GM18873 (cell line): ENCODE measurements around the gene FILIP1L.
A peak's percentile ranks its signal among the peaks of the same experiment; 100 is the strongest.

Source experiments
- ATAC-seq: cut with Tn5 transposase; IDR thresholded peaks from one replicate; pipeline ENCODE4 v1.9.1; 2021; ENCODE audit warnings: mild to moderate bottlenecking, moderate library complexity, moderate number of reproducible peaks; ENCODE audit not compliant: unreplicated experiment, low FRiP score

Gene FILIP1L

GRCh38 chr3:100127792-100128191, 13.5 kb upstream of the FILIP1L start:
- no peak for ATAC-seq

- no peak for ATAC-seq
Observed at GRCh38 chr3:100125161-100125938, 11.0 kb upstream of the FILIP1L start.

GRCh38 chr3:100124201-100124761, 10.0 kb upstream of the FILIP1L start:
- no peak for ATAC-seq

GRCh38 chr3:100123112-100123511, 8.8 kb upstream of the FILIP1L start:
- no peak for ATAC-seq

- no peak for ATAC-seq
Observed at GRCh38 chr3:100122321-100122720, 8.0 kb upstream of the FILIP1L start.

- ATAC-seq, result no peak
Observed at GRCh38 chr3:100120693-100121092, 6.4 kb upstream of the FILIP1L start.

- no peak for ATAC-seq
Observed at GRCh38 chr3:100120012-100120411, 5.7 kb upstream of the FILIP1L start.

- ATAC-seq, result no peak
Observed at GRCh38 chr3:100117093-100117492, 2.8 kb upstream of the FILIP1L start.

- no peak for ATAC-seq
Observed at GRCh38 chr3:100113723-100114412, 433 bp downstream of the FILIP1L start.

- ATAC-seq, result no peak
Observed at GRCh38 chr3:100111728-100112127, 2.6 kb downstream of the FILIP1L start.

GRCh38 chr3:100110162-100110561, 4.1 kb downstream of the FILIP1L start:
- no peak for ATAC-seq

- no peak for ATAC-seq
Observed at GRCh38 chr3:100108464-100109079, 5.7 kb downstream of the FILIP1L start.

- ATAC-seq, result no peak
Observed at GRCh38 chr3:100107221-100107814, 7.0 kb downstream of the FILIP1L start.

GRCh38 chr3:100106531-100107141, 7.7 kb downstream of the FILIP1L start:
- no peak for ATAC-seq

- ATAC-seq, result no peak
Observed at GRCh38 chr3:100106094-100106493, 8.2 kb downstream of the FILIP1L start.

- peak; percentile 36 for ATAC-seq
Observed at GRCh38 chr3:100105501-100105900, 8.8 kb downstream of the FILIP1L start.

- no peak for ATAC-seq
Observed at GRCh38 chr3:100104817-100105413, 9.4 kb downstream of the FILIP1L start.

GRCh38 chr3:100104442-100104798, 9.9 kb downstream of the FILIP1L start:
- peak; percentile 39 for ATAC-seq

GRCh38 chr3:100103558-100104441, 10.5 kb downstream of the FILIP1L start:
- ATAC-seq, result peak; percentile 84
